Measurements from ENCODE around the gene CCDC3. TPM values are rescaled to one million over a fixed set of nuclear protein-coding genes. Genes with fewer than 3 reads are reported as not detected.
A peak's percentile ranks its signal among the peaks of the same experiment; 100 is the strongest.

CCDC3 gene
- total RNA-seq, 6 experiments from 2014 or later, result 3.6 to 10.2 (median 5.8) TPM

DNA sequence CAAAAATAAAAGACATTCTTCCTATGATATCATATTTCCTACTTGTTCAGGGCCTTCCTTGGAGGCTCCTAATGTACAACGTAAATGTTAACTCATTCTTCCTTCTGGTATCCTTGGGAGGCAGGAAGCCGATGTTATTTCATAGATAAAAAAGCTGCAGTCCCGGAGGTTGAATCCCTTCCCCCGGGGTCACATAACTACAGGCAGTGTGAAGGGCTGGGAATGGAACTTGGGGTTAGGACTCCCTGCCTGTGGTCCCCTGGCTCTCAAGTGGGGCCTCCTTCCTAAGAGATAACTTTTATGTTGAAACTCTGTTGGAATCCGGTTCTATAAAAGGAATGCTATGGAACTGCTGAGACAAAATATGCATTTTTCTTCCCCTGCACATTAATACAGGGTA is 14.9 kb upstream of the CCDC3 start:
- Histone ChIP-seq H3K27me3 (no peaks in the 10 kb centered on the region), H3K9me3 (no peaks in the 10 kb centered on the region), H3K27ac (no peak overlapping the region), H3K36me3 (no peaks in the 10 kb centered on the region), H3K4me1 (no peaks in the 10 kb centered on the region), H3K4me3 (no peak overlapping the region)
- TF ChIP-seq, protein P1, sequence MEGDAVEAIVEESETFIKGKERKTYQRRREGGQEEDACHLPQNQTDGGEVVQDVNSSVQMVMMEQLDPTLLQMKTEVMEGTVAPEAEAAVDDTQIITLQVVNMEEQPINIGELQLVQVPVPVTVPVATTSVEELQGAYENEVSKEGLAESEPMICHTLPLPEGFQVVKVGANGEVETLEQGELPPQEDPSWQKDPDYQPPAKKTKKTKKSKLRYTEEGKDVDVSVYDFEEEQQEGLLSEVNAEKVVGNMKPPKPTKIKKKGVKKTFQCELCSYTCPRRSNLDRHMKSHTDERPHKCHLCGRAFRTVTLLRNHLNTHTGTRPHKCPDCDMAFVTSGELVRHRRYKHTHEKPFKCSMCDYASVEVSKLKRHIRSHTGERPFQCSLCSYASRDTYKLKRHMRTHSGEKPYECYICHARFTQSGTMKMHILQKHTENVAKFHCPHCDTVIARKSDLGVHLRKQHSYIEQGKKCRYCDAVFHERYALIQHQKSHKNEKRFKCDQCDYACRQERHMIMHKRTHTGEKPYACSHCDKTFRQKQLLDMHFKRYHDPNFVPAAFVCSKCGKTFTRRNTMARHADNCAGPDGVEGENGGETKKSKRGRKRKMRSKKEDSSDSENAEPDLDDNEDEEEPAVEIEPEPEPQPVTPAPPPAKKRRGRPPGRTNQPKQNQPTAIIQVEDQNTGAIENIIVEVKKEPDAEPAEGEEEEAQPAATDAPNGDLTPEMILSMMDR (IDR thresholded peaks at IDR 0.05), result no peak
- no peak for TF ChIP-seq POLR2A (IDR thresholded peaks at IDR 0.05)
- intact Hi-C loops (cut with DNase I), result no loop called here
- ATAC-seq (peak in 2 of 4 donors; percentile 71 to 80), DNase-seq (no peak)
- 35% methylated on average over 5 of the region's 5 CpGs for WGBS (ENCODE audit: insufficient coverage, low coverage, low lambda C conversion rate, missing lambda C conversion rate)

GRCh38 chr10:13006037-13006436 is 4.5 kb upstream of the CCDC3 start:
- Histone ChIP-seq H3K36me3 (no peaks in the 10 kb centered on the region), H3K9me3 (no peaks in the 10 kb centered on the region), H3K4me1 (peaks cover 0 to 4% (median 0%) of the 10 kb centered on the region in 4 donors), H3K4me3 (no peak overlapping the region), H3K27ac (no peak overlapping the region), H3K27me3 (peaks cover 0 to 4% of the 10 kb centered on the region in 2 donors)
- intact Hi-C loops (cut with DNase I), result no loop called here
- no peak for ATAC-seq
- WGBS (ENCODE audit: insufficient coverage, low coverage, low lambda C conversion rate, missing lambda C conversion rate), result 38% methylated on average over 3 of the region's 3 CpGs
- TF ChIP-seq POLR2A (IDR thresholded peaks at IDR 0.05), result no peak
- TF ChIP-seq, protein P1 (IDR thresholded peaks at IDR 0.05), result no peak
- DNase-seq, result no peak

DNA sequence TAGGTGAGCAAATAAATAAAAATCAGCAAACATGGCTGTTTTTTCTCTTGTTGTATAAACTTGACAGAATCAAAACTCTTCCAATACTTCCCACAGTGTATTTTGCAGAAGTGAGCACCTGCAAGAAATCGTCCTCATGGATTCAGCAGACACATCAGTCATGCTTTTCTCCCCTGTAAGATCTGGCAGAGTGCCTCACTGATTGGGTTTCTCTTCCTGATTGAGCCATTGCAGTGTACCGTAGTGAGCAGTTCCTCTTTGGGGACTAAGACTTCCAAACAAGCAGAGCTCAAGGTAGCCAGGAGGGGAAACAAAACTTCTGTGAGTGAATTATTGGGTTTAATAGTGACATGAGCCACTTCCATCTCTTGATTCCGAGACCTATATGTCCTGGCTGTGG is 2.2 kb upstream of the CCDC3 start:
- intact Hi-C loops (cut with DNase I), result no loop called here
- peaks cover 0 to 4% (median 0%) of the 10 kb centered on the region in 4 donors for H3K4me1 ChIP-seq
- WGBS (ENCODE audit: insufficient coverage, low coverage, low lambda C conversion rate, missing lambda C conversion rate), result 54% methylated on average over 3 of the region's 3 CpGs
- H3K4me3 ChIP-seq, result no peak overlapping the region
- H3K27ac ChIP-seq, result no peak overlapping the region
- ATAC-seq (no peak), DNase-seq (no peak)
- no peaks in the 10 kb centered on the region for H3K36me3 ChIP-seq
- TF ChIP-seq, protein P1 (IDR thresholded peaks at IDR 0.05), result no peak
- no peak for TF ChIP-seq POLR2A (IDR thresholded peaks at IDR 0.05)
- no peaks in the 10 kb centered on the region for H3K9me3 ChIP-seq
- H3K27me3 ChIP-seq, result peaks cover 0 to 4% of the 10 kb centered on the region in 2 donors

GRCh38 chr10:13003004-13003403 is 1.5 kb upstream of the CCDC3 start:
- no peak overlapping the region for H3K27ac ChIP-seq
- H3K36me3 ChIP-seq, result no peaks in the 10 kb centered on the region
- H3K27me3 ChIP-seq, result peaks cover 0 to 4% of the 10 kb centered on the region in 2 donors
- ATAC-seq (no peak), DNase-seq (no peak)
- peaks cover 0 to 4% (median 0%) of the 10 kb centered on the region in 4 donors for H3K4me1 ChIP-seq
- intact Hi-C loops (cut with DNase I), result no loop called here
- H3K4me3 ChIP-seq, result no peak overlapping the region
- TF ChIP-seq POLR2A (IDR thresholded peaks at IDR 0.05), result no peak
- TF ChIP-seq, protein P1 (IDR thresholded peaks at IDR 0.05), result no peak
- no peaks in the 10 kb centered on the region for H3K9me3 ChIP-seq

DNA sequence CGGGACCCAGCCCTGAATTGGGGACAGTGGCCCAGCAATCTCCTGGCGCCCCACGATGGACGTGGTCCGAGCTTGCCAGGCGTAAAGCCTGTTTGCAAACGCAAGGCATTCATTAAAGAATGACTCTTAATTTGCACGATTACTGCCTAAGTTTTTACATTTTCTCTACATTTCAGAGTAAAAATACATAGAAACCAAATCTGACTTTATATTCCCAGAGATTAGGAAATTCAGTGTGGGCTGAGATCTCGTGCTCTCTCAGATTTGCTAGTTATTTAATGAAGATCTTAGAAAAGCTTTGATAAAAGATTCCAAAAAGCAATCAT is 337 bp upstream of the CCDC3 start:
- intact Hi-C loops (cut with DNase I), result no loop called here
- DNase-seq, result no peak
- TF ChIP-seq, protein P1 (IDR thresholded peaks at IDR 0.05), result no peak
- TF ChIP-seq POLR2A (IDR thresholded peaks at IDR 0.05), result no peak
- Histone ChIP-seq H3K36me3 (no peaks in the 10 kb centered on the region), H3K27ac (no peak overlapping the region), H3K9me3 (no peaks in the 10 kb centered on the region), H3K4me1 (peaks cover 0 to 4% (median 0%) of the 10 kb centered on the region in 4 donors), H3K27me3 (peaks cover 0 to 4% of the 10 kb centered on the region in 2 donors), H3K4me3 (peak overlapping the region; percentile 25 to 48 (median 36))
- WGBS (ENCODE audit: insufficient coverage, low coverage, low lambda C conversion rate, missing lambda C conversion rate), result 10% methylated on average over 3 of the region's 9 CpGs
- ATAC-seq, result no peak

Data from right lobe of liver (tissue), 6 donors.